Fibroblast of peridontal ligament (primary cell): Measurements from ENCODE around the gene JAK3.
"Not testable (repeated sequence)": the region's sequence is repeated elsewhere in the genome, so short reads cannot be mapped to it uniquely, and the experiment has no call there.

Experiments used
- DNase-seq: peaks from one replicate; pipeline ENCODE4 v3.0.0-alpha.2; 2010; ENCODE audit errors: extremely low read depth

The JAK3 gene

GRCh38 chr19:17777840-17778239 lies 69.9 kb downstream of the JAK3 start:
- DNase-seq = not testable (repeated sequence)

- DNase-seq = peak; percentile 58
Observed at GRCh38 chr19:17775991-17776803, 71.6 kb downstream of the JAK3 start.

DNA sequence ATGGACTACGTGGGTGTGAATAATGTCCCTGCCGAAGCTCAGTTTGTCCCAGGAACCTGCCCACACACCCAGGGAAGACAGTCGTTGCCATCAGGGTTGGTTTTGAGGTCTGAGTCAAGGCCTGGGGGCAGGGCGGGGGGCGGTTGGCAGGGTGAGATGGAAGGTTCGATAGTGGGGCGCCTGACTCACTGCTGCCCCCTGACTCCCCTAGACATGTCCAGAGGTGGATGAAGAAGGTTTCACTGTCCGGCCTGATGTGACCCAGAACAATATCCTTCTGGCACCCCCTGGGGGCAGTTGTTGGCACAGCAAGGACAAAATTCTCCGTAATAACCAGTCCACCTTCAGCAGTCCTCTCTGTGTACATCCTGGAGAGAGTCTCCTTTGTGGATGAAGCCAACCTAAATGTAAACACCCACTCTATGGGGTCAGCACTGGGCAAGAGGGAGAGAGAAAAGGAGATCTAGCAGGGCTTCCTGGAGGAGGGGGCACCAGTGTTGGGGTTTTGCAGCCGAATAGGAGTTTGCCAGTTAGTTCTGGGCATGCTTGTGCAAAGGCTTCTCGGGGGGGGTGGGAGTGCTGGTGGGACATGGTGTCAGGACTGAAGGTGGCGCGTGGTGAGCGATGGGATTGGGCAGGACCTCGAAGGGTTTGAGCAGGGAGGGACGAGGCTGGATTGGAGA lies 72.4 kb downstream of the JAK3 start:
- DNase-seq = peak; percentile 28
